ENCODE results near the gene LHFPL2. TPM values are rescaled to one million over a fixed set of nuclear protein-coding genes. Genes with fewer than 3 reads are reported as not detected.

LHFPL2 gene
- total and polyA plus RNA-seq, 9 of the 15 experiments (the other 6 are each of a cell fraction or from before 2014, with no cell fraction given): 1.0 to 6.6 (median 4.6) TPM

GRCh38 chr5:78677777-78678668, 29.5 kb upstream of the LHFPL2 start (continued):
- TF ChIP-seq REST (IDR thresholded peaks at IDR 0.05; ENCODE audit: borderline replicate concordance) (peak; percentile 97), REST (CRISPR knock-in tag; IDR thresholded peaks at IDR 0.05; ENCODE audit: low read depth) (no peak), TBL1XR1 (IDR thresholded peaks at IDR 0.05; ENCODE audit: low read length in 2 of 2) (0 out of 4 replicates have a peak, but pooled peaks of 1 of the 2 experiments have one; percentile 8), ZNF449 (CRISPR knock-in tag; IDR thresholded peaks at IDR 0.05) (no peak)

Measured in K562 (cell line).